ENCODE measurements around the gene KIF20B.
"Not testable (repeated sequence)": the region's sequence is repeated elsewhere in the genome, so short reads cannot be mapped to it uniquely, and the experiment has no call there.

KIF20B gene

GRCh38 chr10:89685936-89686335, 15.5 kb upstream of the KIF20B start:
- DNase-seq = no peak

- DNase-seq = no peak
Observed at GRCh38 chr10:89690027-89690426, 11.4 kb upstream of the KIF20B start.

GRCh38 chr10:89692416-89692815, 9.0 kb upstream of the KIF20B start:
- no peak for DNase-seq

GRCh38 chr10:89693176-89693575, 8.2 kb upstream of the KIF20B start:
- DNase-seq = no peak

- no peak for DNase-seq
Observed at GRCh38 chr10:89695307-89695706, 6.1 kb upstream of the KIF20B start.

GRCh38 chr10:89697946-89698345, 3.4 kb upstream of the KIF20B start:
- no peak for DNase-seq

GRCh38 chr10:89699581-89700064, 1.8 kb upstream of the KIF20B start:
- no peak for DNase-seq

- no peak for DNase-seq
Observed at GRCh38 chr10:89700923-89701241, 508 bp upstream of the KIF20B start.

GRCh38 chr10:89702121-89702480, 711 bp downstream of the KIF20B start:
- no peak for DNase-seq

- no peak for DNase-seq
Observed at GRCh38 chr10:89705466-89705865, 4.1 kb downstream of the KIF20B start.

- no peak for DNase-seq
Observed at GRCh38 chr10:89706011-89706410, 4.6 kb downstream of the KIF20B start.

GRCh38 chr10:89707372-89707771, 6.0 kb downstream of the KIF20B start:
- no peak for DNase-seq

GRCh38 chr10:89710753-89711152, 9.4 kb downstream of the KIF20B start:
- DNase-seq = no peak

GRCh38 chr10:89734616-89735015, 33.2 kb downstream of the KIF20B start:
- no peak for DNase-seq

GRCh38 chr10:89738551-89739209, 37.3 kb downstream of the KIF20B start:
- DNase-seq = no peak

- no peak for DNase-seq
Observed at GRCh38 chr10:89741126-89741762, 39.9 kb downstream of the KIF20B start.

- DNase-seq = no peak
Observed at GRCh38 chr10:89744026-89744425, 42.6 kb downstream of the KIF20B start.

GRCh38 chr10:89745903-89746302, 44.5 kb downstream of the KIF20B start:
- no peak for DNase-seq

- DNase-seq = no peak
Observed at GRCh38 chr10:89750441-89750840, 49.1 kb downstream of the KIF20B start.

GRCh38 chr10:89755374-89755773, 54.0 kb downstream of the KIF20B start:
- DNase-seq = no peak

- DNase-seq = no peak
Observed at GRCh38 chr10:89759531-89759930, 58.1 kb downstream of the KIF20B start.

GRCh38 chr10:89763671-89764070, 62.3 kb downstream of the KIF20B start:
- DNase-seq = not testable (repeated sequence)

GRCh38 chr10:89771684-89772083, 70.3 kb downstream of the KIF20B start:
- no peak for DNase-seq

GRCh38 chr10:89773081-89773480, 71.7 kb downstream of the KIF20B start:
- DNase-seq = no peak

GRCh38 chr10:89776665-89777064, 75.3 kb downstream of the KIF20B start:
- no peak for DNase-seq
